ENCODE data around the gene SLN.

SLN gene

DNA sequence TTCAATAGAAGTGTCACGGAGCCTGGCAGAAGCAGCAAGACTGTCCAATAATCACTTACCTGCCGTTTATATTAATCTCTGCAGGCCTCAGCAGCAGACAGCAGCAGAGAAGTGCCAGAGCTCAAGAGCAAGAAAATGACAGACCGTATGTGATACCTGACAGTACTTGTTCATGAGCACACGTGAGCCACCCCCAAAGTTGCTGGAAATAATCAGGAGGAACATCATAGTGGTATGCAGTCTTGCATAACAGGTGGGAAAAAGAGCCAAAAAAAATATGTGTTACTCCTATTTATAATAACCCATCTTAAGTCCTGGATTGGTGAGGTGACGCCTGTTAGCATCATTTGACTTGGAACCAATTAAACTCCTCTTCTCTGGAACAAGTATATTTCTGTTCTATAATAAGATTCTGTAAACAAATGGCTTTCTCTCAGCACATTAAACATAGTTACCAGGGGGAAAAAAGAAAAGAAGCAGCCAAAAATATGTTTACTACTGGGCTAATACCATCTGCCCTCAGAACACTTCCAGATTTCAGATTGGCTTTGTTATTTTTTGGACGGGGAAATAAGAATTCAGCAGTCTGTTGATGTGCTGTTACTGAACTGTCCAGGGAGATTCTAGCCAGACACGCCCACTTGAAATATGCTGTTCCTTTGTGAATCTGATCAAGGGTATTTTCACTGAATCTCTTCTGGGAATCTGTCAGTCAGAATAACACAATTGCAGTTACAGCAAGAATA lies 7.9 kb upstream of the SLN start:
- no peak for DNase-seq (ENCODE audit: low read depth in 2 of 2, low spot score in 1 of 2)

- no peak for DNase-seq (ENCODE audit: low read depth in 2 of 2, low spot score in 1 of 2)
Measured at GRCh38 chr11:107719073-107719472, 7.2 kb upstream of the SLN start.

DNA sequence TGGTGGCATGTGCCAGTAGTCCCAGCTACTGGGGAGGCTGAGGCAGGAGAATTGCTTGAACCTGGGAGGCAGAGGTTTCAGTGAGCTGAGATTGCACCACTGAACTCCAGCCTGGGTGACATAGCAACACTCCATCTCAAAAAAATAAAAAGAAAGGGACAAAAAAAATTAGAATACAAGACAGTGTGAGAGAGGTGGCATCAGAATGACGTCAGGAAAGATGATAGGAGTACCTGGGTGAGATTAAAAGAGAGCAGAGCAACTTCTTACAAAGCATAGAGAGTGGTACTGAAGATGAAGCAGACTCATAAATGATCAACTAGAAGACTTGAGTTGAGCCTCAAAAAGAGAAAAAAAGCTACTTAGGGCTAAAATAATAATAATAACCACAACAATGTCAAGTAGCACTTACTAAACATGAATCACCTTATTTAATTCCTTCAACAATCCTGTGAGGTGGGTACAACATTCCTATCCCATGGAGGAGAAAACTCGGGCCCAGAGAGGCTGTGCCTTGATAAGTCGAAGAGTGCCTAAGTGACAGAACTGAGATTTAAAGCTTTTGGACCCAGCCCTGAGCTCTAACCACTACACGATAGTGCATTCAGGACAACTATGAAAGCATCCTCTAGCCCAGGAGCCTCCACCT lies 5.2 kb upstream of the SLN start:
- DNase-seq (ENCODE audit: low read depth in 2 of 2, low spot score in 1 of 2), result no peak

GRCh38 chr11:107713009-107713408 lies 1.2 kb upstream of the SLN start:
- DNase-seq (ENCODE audit: low read depth in 2 of 2, low spot score in 1 of 2), result no peak

DNA sequence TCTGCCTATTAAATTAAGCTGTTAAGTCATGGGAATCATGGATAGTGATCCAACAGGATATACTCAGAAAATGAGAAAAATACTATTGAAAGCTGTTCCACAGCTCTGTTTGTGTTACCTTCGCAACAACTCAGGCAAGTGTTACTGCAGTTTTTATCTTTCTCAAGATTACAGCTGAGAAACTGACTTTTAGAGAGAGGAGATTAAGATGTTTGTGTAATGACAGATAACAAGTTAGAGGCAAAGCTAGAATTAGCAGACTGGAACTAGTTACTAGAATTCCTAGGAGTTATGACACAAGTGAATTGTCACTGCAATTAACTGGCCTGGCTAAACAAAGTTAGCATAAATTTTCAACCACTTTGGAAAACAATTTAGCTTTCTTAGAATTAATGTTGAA lies 1.6 kb downstream of the SLN start:
- DNase-seq (ENCODE audit: low read depth in 2 of 2, low spot score in 1 of 2), result no peak

DNA sequence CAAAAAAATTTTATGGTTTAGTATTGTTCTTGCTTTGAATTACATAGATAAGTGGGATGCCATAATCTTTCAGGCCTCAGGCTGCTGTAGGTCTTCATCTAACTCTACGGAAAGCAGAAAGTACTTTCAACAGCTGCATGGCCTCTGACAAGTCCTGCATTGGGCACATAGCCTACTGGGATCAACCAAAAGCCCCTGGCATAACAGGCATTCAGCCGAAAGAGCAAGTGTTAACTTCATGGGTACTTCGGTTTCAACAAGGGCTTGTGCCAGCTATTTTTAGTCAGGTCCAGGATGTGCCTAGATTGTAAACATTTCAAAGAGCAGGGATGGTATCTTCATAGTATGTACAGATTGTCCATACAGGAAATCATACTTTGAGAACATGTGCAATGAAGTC lies 3.1 kb downstream of the SLN start:
- DNase-seq (ENCODE audit: low read depth in 2 of 2, low spot score in 1 of 2), result no peak

DNA sequence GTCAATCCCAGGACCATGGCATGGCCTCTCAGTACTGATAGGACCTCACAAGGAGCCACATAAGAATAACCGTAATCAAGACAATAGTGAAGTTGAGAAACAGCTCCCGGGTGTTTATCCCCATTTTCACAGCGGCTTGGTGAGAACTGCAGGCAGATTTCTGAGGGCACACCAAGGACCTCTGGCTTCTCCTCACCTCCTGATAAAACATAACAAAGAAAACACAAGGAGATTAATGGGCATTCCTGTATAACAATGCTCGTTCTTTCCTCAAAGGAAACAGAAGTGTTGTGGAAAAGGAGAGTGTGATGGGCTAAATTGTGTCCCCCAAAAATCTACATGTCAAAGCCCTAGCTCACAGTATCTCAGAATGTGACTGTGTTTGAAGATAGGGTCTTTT lies 4.0 kb downstream of the SLN start:
- DNase-seq (ENCODE audit: low read depth in 2 of 2, low spot score in 1 of 2), result no peak

- no peak for DNase-seq (ENCODE audit: low read depth in 2 of 2, low spot score in 1 of 2)
Measured at GRCh38 chr11:107707215-107707671, 4.6 kb downstream of the SLN start.

- no peak for DNase-seq (ENCODE audit: low read depth in 2 of 2, low spot score in 1 of 2)
Measured at GRCh38 chr11:107706531-107706930, 5.3 kb downstream of the SLN start.

DNA sequence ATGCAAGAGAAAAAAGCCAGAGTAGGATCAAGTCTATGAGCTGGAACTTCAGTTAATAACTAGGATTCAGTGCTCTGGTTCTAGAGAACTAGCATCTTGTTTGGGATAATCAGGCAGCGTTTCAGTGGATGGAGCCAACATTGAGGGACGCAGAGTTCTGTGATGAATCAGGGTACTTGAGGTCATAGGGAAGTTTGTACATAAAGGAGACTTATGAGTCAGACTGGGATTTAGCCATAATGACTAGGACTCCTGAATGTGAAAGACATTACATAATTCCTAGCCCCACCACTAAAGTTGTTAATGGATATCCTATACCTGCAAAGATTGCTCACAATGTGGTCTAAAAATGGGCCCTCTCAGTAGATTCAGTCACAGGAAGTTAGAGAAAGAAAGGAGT lies 6.8 kb downstream of the SLN start:
- no peak for DNase-seq (ENCODE audit: low read depth in 2 of 2, low spot score in 1 of 2)

GRCh38 chr11:107704451-107704850 lies 7.4 kb downstream of the SLN start:
- no peak for DNase-seq (ENCODE audit: low read depth in 2 of 2, low spot score in 1 of 2)

GRCh38 chr11:107702723-107703122 lies 9.1 kb downstream of the SLN start:
- no peak for DNase-seq (ENCODE audit: low read depth in 2 of 2, low spot score in 1 of 2)

DNA sequence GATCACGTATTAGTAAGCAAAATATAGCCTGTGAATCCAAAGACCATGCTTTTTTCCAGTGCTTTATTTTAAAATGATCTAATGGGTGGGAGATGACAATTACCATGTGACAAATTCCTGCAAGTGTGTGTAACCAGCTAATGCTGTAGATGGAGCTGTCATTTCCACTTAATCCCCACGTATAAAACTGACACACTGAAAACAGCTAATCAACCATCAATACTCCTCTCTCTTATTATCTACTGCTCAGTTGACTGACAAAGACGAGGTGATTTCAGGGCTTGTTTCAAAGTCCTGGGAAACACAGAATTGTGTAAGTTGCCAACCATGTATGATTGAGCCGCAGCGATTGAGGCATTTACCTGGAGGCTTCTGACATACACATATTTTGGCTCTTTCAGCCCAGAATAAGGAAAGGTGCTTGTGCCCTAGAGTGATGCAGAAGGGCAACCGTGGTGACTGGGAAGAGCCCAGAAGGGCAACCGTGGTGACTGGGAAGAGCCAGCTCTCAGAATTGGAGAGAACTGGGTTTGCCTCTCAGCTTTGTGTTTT lies 9.7 kb downstream of the SLN start:
- no peak for DNase-seq (ENCODE audit: low read depth in 2 of 2, low spot score in 1 of 2)

GRCh38 chr11:107699371-107700285 lies 12.2 kb downstream of the SLN start:
- no peak for DNase-seq (ENCODE audit: low read depth in 2 of 2, low spot score in 1 of 2)

GRCh38 chr11:107697291-107697690 lies 14.6 kb downstream of the SLN start:
- no peak for DNase-seq (ENCODE audit: low read depth in 2 of 2, low spot score in 1 of 2)

GRCh38 chr11:107696140-107696539 lies 15.7 kb downstream of the SLN start:
- DNase-seq (ENCODE audit: low read depth in 2 of 2, low spot score in 1 of 2), result no peak

DNA sequence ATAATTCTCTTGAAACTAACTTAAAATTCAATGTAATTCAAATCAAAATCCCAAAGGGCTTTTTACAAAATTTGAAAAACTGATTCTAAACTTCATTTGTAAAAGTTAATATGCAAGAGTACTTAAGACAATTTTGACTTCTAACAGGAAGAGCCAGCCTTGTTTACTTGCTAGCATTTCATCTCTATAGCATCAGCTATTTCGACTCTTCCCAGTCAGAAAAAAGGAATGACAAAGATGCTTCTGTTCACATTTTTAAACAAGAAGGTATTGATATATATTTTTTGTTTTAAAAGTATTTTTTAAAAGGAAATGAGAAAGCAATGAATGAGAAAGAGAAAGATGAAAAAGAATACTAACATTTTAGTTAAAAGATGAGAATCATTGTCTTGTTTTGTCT lies 16.4 kb downstream of the SLN start:
- no peak for DNase-seq (ENCODE audit: low read depth in 2 of 2, low spot score in 1 of 2)

- DNase-seq (ENCODE audit: low read depth in 2 of 2, low spot score in 1 of 2), result no peak
Measured at GRCh38 chr11:107691000-107691750, 20.7 kb downstream of the SLN start.

DNA sequence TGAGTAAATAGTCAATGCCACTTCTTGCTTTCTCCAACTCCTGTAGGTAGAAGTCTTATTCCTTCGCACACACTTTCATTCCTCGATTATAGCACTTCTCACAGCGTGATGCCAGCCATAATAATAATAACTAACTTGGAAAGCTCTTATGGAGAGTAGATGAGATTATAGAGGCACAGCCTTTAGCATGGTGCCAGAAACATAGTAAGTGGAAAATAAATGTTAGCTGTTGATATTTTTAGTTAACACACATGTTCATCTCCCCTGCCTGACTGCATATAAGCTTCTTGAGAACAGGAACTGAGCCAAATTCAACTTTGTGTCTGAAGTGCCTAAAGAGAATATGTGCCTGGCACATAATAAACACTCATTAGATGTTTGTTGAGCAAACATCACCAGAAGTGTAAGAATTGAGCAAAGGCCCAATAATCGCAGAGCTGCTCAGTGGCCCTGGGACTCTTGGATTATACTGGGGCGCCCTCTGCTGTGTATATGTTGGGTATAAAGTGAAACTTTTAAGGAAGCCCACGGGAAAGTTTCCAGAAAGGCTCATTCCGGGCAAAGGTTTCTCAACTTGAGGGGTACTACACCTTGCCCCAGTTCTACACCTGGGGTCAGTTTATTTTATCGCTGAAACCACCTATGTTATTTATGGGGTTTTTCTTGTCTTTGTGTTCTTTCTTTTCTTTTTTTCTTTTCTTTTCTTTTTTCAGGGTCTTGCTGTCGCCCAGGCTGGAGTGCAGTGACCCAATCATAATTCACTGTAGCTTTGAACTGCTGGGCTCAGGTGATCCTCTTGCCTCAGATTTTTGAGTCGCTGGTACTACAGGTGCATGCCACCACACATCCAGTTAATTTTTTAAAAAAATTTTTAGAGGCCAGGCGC lies 22.3 kb downstream of the SLN start:
- peak; percentile 5 to 9 for DNase-seq (ENCODE audit: low read depth in 2 of 2, low spot score in 1 of 2)

All from stimulated activated CD8-positive, alpha-beta memory T cell treated with anti-CD3 and anti-CD28 coated beads, Interleukin-4, amount 100 ng/mL, for 1 hour (primary cell).